ENCODE measurements around the gene ZNF750.

DNA sequence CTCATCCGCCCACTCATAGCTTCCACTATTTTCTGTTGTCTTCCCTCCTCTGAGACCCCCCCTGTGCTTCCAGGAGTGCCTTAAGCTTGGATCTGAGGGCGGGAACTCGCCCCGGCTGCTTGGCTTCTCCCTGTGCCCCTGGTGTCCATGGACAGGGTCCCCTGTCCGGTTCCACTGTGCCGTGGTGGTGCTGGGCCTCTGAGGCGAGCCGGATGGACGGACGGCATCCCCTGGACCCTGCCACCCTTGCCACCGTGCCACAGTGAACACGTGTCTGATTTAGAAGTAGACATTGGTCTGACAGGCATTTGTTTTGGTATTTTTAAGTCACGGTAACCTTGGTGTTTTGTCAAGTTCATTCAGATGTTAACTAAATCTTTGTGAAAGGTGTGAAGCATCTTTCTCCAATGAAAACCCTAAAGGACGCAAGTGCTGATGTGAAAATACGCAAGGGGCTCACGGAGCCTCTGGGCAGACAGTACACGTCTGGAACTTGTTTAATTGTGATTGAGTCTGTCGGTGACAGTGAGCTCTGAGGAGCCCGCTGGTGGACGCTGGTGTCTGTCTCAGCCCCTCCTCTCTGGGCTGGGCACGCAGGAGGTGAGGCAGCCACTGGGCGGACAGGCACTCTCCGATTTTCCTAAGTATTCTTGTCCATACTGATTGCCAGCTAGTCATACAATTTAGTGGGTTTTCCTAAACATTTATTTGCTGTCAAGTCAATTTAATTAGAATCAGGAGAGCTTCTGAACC, 26.3 kb downstream of the ZNF750 start:
- TF ChIP-seq REST (IDR thresholded peaks at IDR 0.05; ENCODE audit: unreplicated experiment): no peak
- TF ChIP-seq, protein P1, sequence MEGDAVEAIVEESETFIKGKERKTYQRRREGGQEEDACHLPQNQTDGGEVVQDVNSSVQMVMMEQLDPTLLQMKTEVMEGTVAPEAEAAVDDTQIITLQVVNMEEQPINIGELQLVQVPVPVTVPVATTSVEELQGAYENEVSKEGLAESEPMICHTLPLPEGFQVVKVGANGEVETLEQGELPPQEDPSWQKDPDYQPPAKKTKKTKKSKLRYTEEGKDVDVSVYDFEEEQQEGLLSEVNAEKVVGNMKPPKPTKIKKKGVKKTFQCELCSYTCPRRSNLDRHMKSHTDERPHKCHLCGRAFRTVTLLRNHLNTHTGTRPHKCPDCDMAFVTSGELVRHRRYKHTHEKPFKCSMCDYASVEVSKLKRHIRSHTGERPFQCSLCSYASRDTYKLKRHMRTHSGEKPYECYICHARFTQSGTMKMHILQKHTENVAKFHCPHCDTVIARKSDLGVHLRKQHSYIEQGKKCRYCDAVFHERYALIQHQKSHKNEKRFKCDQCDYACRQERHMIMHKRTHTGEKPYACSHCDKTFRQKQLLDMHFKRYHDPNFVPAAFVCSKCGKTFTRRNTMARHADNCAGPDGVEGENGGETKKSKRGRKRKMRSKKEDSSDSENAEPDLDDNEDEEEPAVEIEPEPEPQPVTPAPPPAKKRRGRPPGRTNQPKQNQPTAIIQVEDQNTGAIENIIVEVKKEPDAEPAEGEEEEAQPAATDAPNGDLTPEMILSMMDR (conservative IDR thresholded peaks at IDR 0.05; ENCODE audit: low read depth in 2 of 2): no peak
- no peak for TF ChIP-seq EZH2 (IDR thresholded peaks at IDR 0.05; ENCODE audit: low read depth, unreplicated experiment)
- TF ChIP-seq STAT1 (IDR thresholded peaks at IDR 0.05; ENCODE audit: unreplicated experiment): no peak
- TF ChIP-seq EZH2phosphoT487 (IDR thresholded peaks at IDR 0.05; ENCODE audit: unreplicated experiment): no peak
- no peak for TF ChIP-seq POLR2AphosphoS5 (IDR thresholded peaks at IDR 0.05; ENCODE audit: low read depth)
- no peak for TF ChIP-seq JUNB (IDR thresholded peaks at IDR 0.05; ENCODE audit: unreplicated experiment)
- no peak for TF ChIP-seq ZNF114 (CRISPR knock-in tag; IDR thresholded peaks at IDR 0.05)

All from GM23338 (cell line).